HepG2 (cell line): ENCODE measurements around the gene PARP8. TPM values are rescaled to one million over a fixed set of nuclear protein-coding genes. Genes with fewer than 3 reads are reported as not detected.

Source experiments
- ATAC-seq: fragments of 200-7000 bp; cut with Tn5 transposase; 3 replicates; pipeline ENCODE4 v1.9.1; 2020; ENCODE audit warnings: mild to moderate bottlenecking, moderate library complexity
- BruUV-seq: library from RNA; stranded (reverse); fragments of 400-500 nt; replicated peaks from 2 replicates; lab custom pipeline; 2021; lab: Mats Ljungman, UMichigan
- CTCF ChIA-PET: fragments of 300-600 bp; formaldehyde crosslinking; extraction: SDS; loops from one replicate; lab custom pipeline; 2021; ENCODE audit warnings: low total read pairs, inconsistent platforms, low intra/inter-chr PET ratio; lab: Yijun Ruan, JAX
- POLR2A ChIA-PET: fragments of 350-600 bp; sonication (Branson Sonifier 250); formaldehyde crosslinking; loops from one replicate; lab custom pipeline; 2020; ENCODE audit warnings: antibody characterized with exemption, inconsistent platforms; lab: Yijun Ruan, JAX
- DNase-seq: peaks from one replicate; pipeline ENCODE4 v3.0.0-alpha.2; 2015; ENCODE audit warnings: low spot score
- FAIRE-seq: peaks from 3 replicates; lab custom pipeline; 2011; peaks lifted over from hg19 to GRCh38; lab: Jason Lieb, UNC
- H2AFZ ChIP-seq: one replicate; pipeline ENCODE4 v1.6.1; 2011; ENCODE audit warnings: low read length, inconsistent platforms
- H3K27ac ChIP-seq: fragments of 300-600 bp; 3 replicates; pipeline ENCODE4 v1.8.0; 2011; ENCODE audit warnings: mixed run types, mild to moderate bottlenecking, mixed read lengths, low read length, inconsistent platforms; ENCODE audit not compliant: insufficient read depth; ENCODE audit errors: extremely low read length
- H3K27me3 ChIP-seq, 2 experiments: fragments of 200-600 bp in 1 of 2; 2 replicates in 1 of 2; 3 replicates in 1 of 2; pipeline versions ENCODE4 v1.6.0 to v1.8.0; 2011; ENCODE audit warnings: low read length in 2 of 2, mild to moderate bottlenecking in 2 of 2, moderate library complexity in 2 of 2, inconsistent platforms in 1 of 2; ENCODE audit not compliant: insufficient read depth in 2 of 2, control insufficient read depth in 1 of 2
- H3K36me3 ChIP-seq, 2 experiments: fragments of 200-600 bp in 1 of 2; replicated peaks in 1 of 2; 2 replicates in 1 of 2; 3 replicates in 1 of 2; pipeline versions ENCODE4 v1.5.1 to v1.8.0; 2011; ENCODE audit warnings: low read length in 2 of 2, inconsistent platforms in 1 of 2; ENCODE audit not compliant: insufficient read depth in 2 of 2, control insufficient read depth in 1 of 2
- H3K4me1 ChIP-seq: 2 replicates; pipeline ENCODE4 v1.5.1; 2012; ENCODE audit warnings: low read length, inconsistent platforms; ENCODE audit not compliant: insufficient read depth
- H3K4me2 ChIP-seq: 2 replicates; pipeline ENCODE4 v1.6.0; 2011; ENCODE audit warnings: low read depth, low read length, inconsistent platforms
- H3K4me3 ChIP-seq, 3 experiments: fragments of 200-600 bp in 1 of 3; sonication (generic), shearing (Covaris generic) in 1 of 3; replicated peaks in 1 of 3; 2 replicates each; pipeline ENCODE4 v1.5.1; 2011 to 2016; ENCODE audit warnings: low read length in 3 of 3, inconsistent platforms in 2 of 3, low read depth in 2 of 3, mild to moderate bottlenecking in 2 of 3, control low read depth in 1 of 3, mixed read lengths in 1 of 3; ENCODE audit not compliant: insufficient read depth in 1 of 3
- H3K79me2 ChIP-seq: one replicate; pipeline ENCODE4 v1.6.1; 2011; ENCODE audit warnings: low read length, inconsistent platforms; ENCODE audit not compliant: insufficient read depth
- H3K9ac ChIP-seq: 2 replicates; pipeline ENCODE4 v1.6.0; 2011; ENCODE audit warnings: mild to moderate bottlenecking, low read depth, low read length, inconsistent platforms; ENCODE audit not compliant: insufficient read depth
- H3K9me3 ChIP-seq: 2 replicates; pipeline ENCODE4 v1.5.1; 2012; ENCODE audit warnings: mild to moderate bottlenecking, low read length
- H4K20me1 ChIP-seq: 2 replicates; pipeline ENCODE4 v1.6.0; 2011; ENCODE audit warnings: inconsistent platforms, mild to moderate bottlenecking, low read length, moderate library complexity; ENCODE audit not compliant: insufficient read depth
- BCL3 ChIP-seq: sonication (generic); formaldehyde crosslinking; IDR thresholded peaks from 2 replicates; pipeline ENCODE4 v1.5.1; 2020; ENCODE audit warnings: mild to moderate bottlenecking, missing genetic modification reagents, moderate library complexity
- ETV6 ChIP-seq: sonication (generic); formaldehyde crosslinking; conservative IDR thresholded peaks from 2 replicates; pipeline ENCODE4 v1.4.0; 2020; ENCODE audit warnings: missing genetic modification reagents
- HMGA1 ChIP-seq: sonication (generic); formaldehyde crosslinking; conservative IDR thresholded peaks from 2 replicates; pipeline ENCODE4 v1.4.0; 2020; ENCODE audit warnings: missing genetic modification reagents
- HMGXB3 ChIP-seq: sonication (generic); formaldehyde crosslinking; IDR thresholded peaks from 2 replicates; pipeline ENCODE4 v1.4.0; 2020; ENCODE audit warnings: missing genetic modification reagents, borderline replicate concordance
- KLF11 ChIP-seq: IDR thresholded peaks from 2 replicates; pipeline ENCODE4 v1.6.1; 2016; ENCODE audit warnings: missing compliant biosample characterization
- MEIS1 ChIP-seq: sonication (generic); formaldehyde crosslinking; IDR thresholded peaks from 2 replicates; pipeline ENCODE4 v1.9.0; 2021; ENCODE audit warnings: mild to moderate bottlenecking, missing genetic modification reagents, moderate library complexity, borderline replicate concordance
- POGK ChIP-seq: sonication (generic); formaldehyde crosslinking; conservative IDR thresholded peaks from 2 replicates; pipeline ENCODE4 v1.8.0; 2022; ENCODE audit warnings: mild to moderate bottlenecking, moderate library complexity, missing genetic modification reagents
- PRPF4 ChIP-seq: fragments of 200-400 bp; formaldehyde crosslinking; IDR thresholded peaks from 2 replicates; pipeline ENCODE4 v1.6.1; 2016; ENCODE audit warnings: low read length, low read depth; ENCODE audit not compliant: poor library complexity, severe bottlenecking
- ZBTB26 ChIP-seq: IDR thresholded peaks from 2 replicates; pipeline ENCODE4 v1.6.1; 2016; ENCODE audit warnings: missing compliant biosample characterization, missing genetic modification reagents, borderline replicate concordance
- ZBTB7A ChIP-seq: sonication (generic); formaldehyde crosslinking; IDR thresholded peaks from 2 replicates; pipeline ENCODE4 v1.8.0; 2022; ENCODE audit warnings: mild to moderate bottlenecking, missing genetic modification reagents
- ZFY ChIP-seq: sonication (generic); formaldehyde crosslinking; IDR thresholded peaks from 2 replicates; pipeline ENCODE4 v1.4.0; 2020; ENCODE audit warnings: missing genetic modification reagents
- WGBS: methylation state at CpG from one replicate; pipeline ENCODE4 v1.1.6; 2017; ENCODE audit warnings: low lambda C conversion rate; 5-methylcytosine and 5-hydroxymethylcytosine counted together
- in situ Hi-C: cut with HindIII; loops from 2 replicates; pipeline ENCODE4 v1.10.0; 2017; ENCODE audit warnings: low pct_unique_long_range_greater_than_20kb; ENCODE audit not compliant: extremely low pct_ligation_motif_present
- intact Hi-C: fragments of 100-400 bp; cut with micrococcal nuclease; formaldehyde crosslinking; loops from one replicate; pipeline ENCODE4 v1.10.0; 2022; ENCODE audit not compliant: unreplicated experiment
- polyA plus RNA-seq, 8 experiments: library from polyadenylated mRNA; depleted of rRNA in 3 of 8; stranded (reverse) in 7 of 8; unstranded in 1 of 8; fragments of >200 nt; fragmentation: Illumina TruSeq in 4 of 8; extraction: Trizol in 4 of 8; gene quantifications; 2 replicates each; pipeline versions ENCODE4 v1.2.1 to v1.2.3, GENCODE V29; 2011 to 2016; ENCODE audit warnings: low read depth in 4 of 8, missing spikeins in 1 of 8, mixed read lengths in 1 of 8; ENCODE audit not compliant: insufficient read depth in 1 of 8
- total RNA-seq, 5 experiments: library from RNA; depleted of rRNA; stranded (reverse); fragments of >200 nt; fragmentation: Illumina TruSeq; extraction: Trizol; gene quantifications; 2 replicates each; pipeline ENCODE4 v1.2.3, GENCODE V29; 2016; ENCODE audit warnings: low read depth in 1 of 5

PARP8 gene
- total and polyA plus RNA-seq, 2 of the 13 experiments (the other 11 are each of a cell fraction or from before 2014, with no cell fraction given): 0.11 to 0.29 TPM

- ATAC-seq: no peak
- H2AFZ ChIP-seq: no peak overlapping the region
- no TSS peak for BruUV-seq
- in situ Hi-C loops: no loop called here
- H3K4me2 ChIP-seq: no peak overlapping the region
- TF ChIP-seq PRPF4 (no peak), ZBTB7A (CRISPR knock-in tag) (no peak), HMGA1 (no peak), POGK (CRISPR knock-in tag) (no peak), HMGXB3 (CRISPR knock-in tag) (no peak), ZBTB26 (CRISPR knock-in tag) (no peak), KLF11 (CRISPR knock-in tag) (no peak), ETV6 (CRISPR knock-in tag) (no peak), MEIS1 (CRISPR knock-in tag) (no peak), BCL3 (no peak), ZFY (CRISPR knock-in tag) (no peak)
- TF ChIP-seq, all 625 proteins: peak for 0
- Histone ChIP-seq H3K9ac (no peak overlapping the region), H3K27ac (no peak overlapping the region), H3K4me3 (no peak overlapping the region), H3K36me3 (no peaks in the 10 kb centered on the region), H4K20me1 (no peaks in the 10 kb centered on the region), H3K9me3 (no peaks in the 10 kb centered on the region), H3K27me3 (no peaks in the 10 kb centered on the region), H3K4me1 (no peaks in the 10 kb centered on the region), H3K79me2 (no peaks in the 10 kb centered on the region)
- CTCF ChIA-PET: no interaction called here
- no peak for FAIRE-seq
- 0% methylated on average over 1 of the region's 1 CpG for WGBS
- POLR2A ChIA-PET: no interaction called here
- no peak for DNase-seq
- intact Hi-C loops: no loop called here
Observed at GRCh38 chr5:50738864-50739263, 72.4 kb downstream of the PARP8 start.
